ENCODE data around the gene TGFBR3.

- TF ChIP-seq PRDM10 (CRISPR knock-in tag; IDR thresholded peaks at IDR 0.05; ENCODE audit: low read depth) (no peak), CTCF (CRISPR knock-in tag; IDR thresholded peaks at IDR 0.05) (no peak), POLR2A (IDR thresholded peaks at IDR 0.05; ENCODE audit: insufficient read depth in 1 of 2, low read depth in 2 of 2, low read length in 2 of 2) (no peak), ZNF766 (CRISPR knock-in tag; IDR thresholded peaks at IDR 0.05; ENCODE audit: borderline replicate concordance) (no peak), MED8 (CRISPR knock-in tag; IDR thresholded peaks at IDR 0.05; ENCODE audit: insufficient replicate concordance) (no peak), ZNF335 (CRISPR knock-in tag; IDR thresholded peaks at IDR 0.05) (no peak), NAIF1 (CRISPR knock-in tag; IDR thresholded peaks at IDR 0.05; ENCODE audit: borderline replicate concordance) (no peak), ETS1 (CRISPR knock-in tag; IDR thresholded peaks at IDR 0.05) (no peak), AHDC1 (CRISPR knock-in tag; IDR thresholded peaks at IDR 0.05; ENCODE audit: borderline replicate concordance) (no peak)
These were observed 230.0 kb downstream of the TGFBR3 start for GRCh38 chr1:91655912-91656449.
